HepG2 (cell line): Measurements from ENCODE around the gene FYTTD1. TPM values are rescaled to one million over a fixed set of nuclear protein-coding genes. Genes with fewer than 3 reads are reported as not detected.
A peak's percentile ranks its signal among the peaks of the same experiment; 100 is the strongest.

Experiments
- ADNP ChIP-seq: sonication (generic); formaldehyde crosslinking; IDR thresholded peaks from 2 replicates; pipeline ENCODE4 v1.4.0; 2020; ENCODE audit warnings: missing genetic modification reagents
- CREB3 ChIP-seq: sonication (generic); formaldehyde crosslinking; IDR thresholded peaks from 2 replicates; pipeline ENCODE4 v1.5.0; 2020; ENCODE audit warnings: missing genetic modification reagents
- FOSL1 ChIP-seq: sonication (generic); formaldehyde crosslinking; IDR thresholded peaks from 2 replicates; pipeline ENCODE4 v1.9.0; 2021; ENCODE audit warnings: missing genetic modification reagents, borderline replicate concordance
- HNF1A ChIP-seq, 2 experiments: sonication (generic) in 1 of 2; formaldehyde crosslinking in 1 of 2; IDR thresholded peaks; 2 replicates each; pipeline versions ENCODE4 v1.4.0 to v1.6.1; 2016 to 2020; ENCODE audit warnings: borderline replicate concordance in 1 of 2, low read depth in 1 of 2, mild to moderate bottlenecking in 1 of 2, missing genetic modification reagents in 1 of 2
- MATR3 ChIP-seq: sonication (generic); formaldehyde crosslinking; IDR thresholded peaks from 2 replicates; pipeline ENCODE4 v1.4.0; 2020; ENCODE audit warnings: missing genetic modification reagents
- RAD21 ChIP-seq: fragments of 450-650 bp; formaldehyde crosslinking; IDR thresholded peaks from 2 replicates; pipeline ENCODE4 v1.5.0; 2020; ENCODE audit warnings: mild to moderate bottlenecking
- RFXANK ChIP-seq: IDR thresholded peaks from 2 replicates; pipeline ENCODE4 v1.6.1; 2016
- SP5 ChIP-seq: IDR thresholded peaks from 2 replicates; pipeline ENCODE4 v1.6.1; 2016; ENCODE audit warnings: low read depth, borderline replicate concordance
- TCF12 ChIP-seq, 2 experiments: fragments of 450-650 bp in 1 of 2; sonication (generic) in 1 of 2; formaldehyde crosslinking in 1 of 2; IDR thresholded peaks; 2 replicates each; pipeline versions ENCODE4 v1.6.1 to v1.8.0; 2017 to 2022; ENCODE audit warnings: antibody characterized with exemption in 1 of 2, mild to moderate bottlenecking in 1 of 2, missing genetic modification reagents in 1 of 2, moderate library complexity in 1 of 2
- ZBTB10 ChIP-seq: sonication (generic); formaldehyde crosslinking; IDR thresholded peaks from 2 replicates; pipeline ENCODE4 v1.4.0; 2020; ENCODE audit warnings: missing genetic modification reagents, borderline replicate concordance
- ZNF616 ChIP-seq: sonication (generic); formaldehyde crosslinking; IDR thresholded peaks from 2 replicates; pipeline ENCODE4 v1.5.0; 2020; ENCODE audit warnings: low read depth, mild to moderate bottlenecking, missing genetic modification reagents
- ZNF75D ChIP-seq: sonication (generic); formaldehyde crosslinking; IDR thresholded peaks from 2 replicates; pipeline ENCODE4 v1.8.1; 2023; ENCODE audit warnings: missing genetic modification reagents, mild to moderate bottlenecking, borderline replicate concordance
- polyA plus RNA-seq, 8 experiments: library from polyadenylated mRNA; depleted of rRNA in 3 of 8; stranded (reverse) in 7 of 8; unstranded in 1 of 8; fragments of >200 nt; fragmentation: Illumina TruSeq in 4 of 8; extraction: Trizol in 4 of 8; gene quantifications; 2 replicates each; pipeline versions ENCODE4 v1.2.1 to v1.2.3, GENCODE V29; 2011 to 2016; ENCODE audit warnings: low read depth in 4 of 8, missing spikeins in 1 of 8, mixed read lengths in 1 of 8; ENCODE audit not compliant: insufficient read depth in 1 of 8
- total RNA-seq, 5 experiments: library from RNA; depleted of rRNA; stranded (reverse); fragments of >200 nt; fragmentation: Illumina TruSeq; extraction: Trizol; gene quantifications; 2 replicates each; pipeline ENCODE4 v1.2.3, GENCODE V29; 2016; ENCODE audit warnings: low read depth in 1 of 5

Gene FYTTD1
- total and polyA plus RNA-seq, 2 of the 13 experiments (the other 11 are each of a cell fraction or from before 2014, with no cell fraction given): 6.5 to 28.8 TPM

- TF ChIP-seq FOSL1 (CRISPR knock-in tag): no peak
- peak; percentile 80 for TF ChIP-seq SP5 (CRISPR knock-in tag)
- TF ChIP-seq CREB3 (CRISPR knock-in tag): no peak
- TF ChIP-seq HNF1A (IDR thresholded peaks at IDR 0.05; ENCODE audit: low read depth): no peak
- peak; percentile 59; the same call in 1 of the 2 replicates for TF ChIP-seq HNF1A (CRISPR knock-in tag; IDR thresholded peaks at IDR 0.05; ENCODE audit: borderline replicate concordance)
- peak; percentile 22; the same call in 1 of the 2 replicates for TF ChIP-seq ZNF75D (CRISPR knock-in tag)
- TF ChIP-seq RFXANK: no peak
- no peak for TF ChIP-seq MATR3 (CRISPR knock-in tag)
- TF ChIP-seq ADNP (CRISPR knock-in tag): no peak
- no peak for TF ChIP-seq RAD21 (CRISPR knock-in tag)
- peak; percentile 68; the same call in 1 of the 2 replicates for TF ChIP-seq ZBTB10 (CRISPR knock-in tag)
- no peak; the same call in 1 of the 2 replicates for TF ChIP-seq ZNF616 (CRISPR knock-in tag)
- no peak for TF ChIP-seq TCF12 (IDR thresholded peaks at IDR 0.05)
- TF ChIP-seq TCF12 (CRISPR knock-in tag; IDR thresholded peaks at IDR 0.05): no peak
Measured at GRCh38 chr3:197791113-197791891, 41.6 kb downstream of the FYTTD1 start, which contains the start of gene LRCH3 (continued).
